Head of caudate nucleus (tissue), 42 donors: ENCODE data around the gene UBXN2A.

Experiments used
- DNase-seq, 42 donors: peaks; one replicate each; pipeline versions ENCODE4 v3.0.0 to v3.0.0-alpha.2; 2020 to 2021; ENCODE audit warnings: mixed read lengths in 7 of 42
- intact Hi-C: fragments of 100-400 bp; cut with DNase I; formaldehyde crosslinking; loops from one replicate; pipeline ENCODE4 v1.15.0; 2022

Gene UBXN2A, protein sequence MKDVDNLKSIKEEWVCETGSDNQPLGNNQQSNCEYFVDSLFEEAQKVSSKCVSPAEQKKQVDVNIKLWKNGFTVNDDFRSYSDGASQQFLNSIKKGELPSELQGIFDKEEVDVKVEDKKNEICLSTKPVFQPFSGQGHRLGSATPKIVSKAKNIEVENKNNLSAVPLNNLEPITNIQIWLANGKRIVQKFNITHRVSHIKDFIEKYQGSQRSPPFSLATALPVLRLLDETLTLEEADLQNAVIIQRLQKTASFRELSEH

DNA sequence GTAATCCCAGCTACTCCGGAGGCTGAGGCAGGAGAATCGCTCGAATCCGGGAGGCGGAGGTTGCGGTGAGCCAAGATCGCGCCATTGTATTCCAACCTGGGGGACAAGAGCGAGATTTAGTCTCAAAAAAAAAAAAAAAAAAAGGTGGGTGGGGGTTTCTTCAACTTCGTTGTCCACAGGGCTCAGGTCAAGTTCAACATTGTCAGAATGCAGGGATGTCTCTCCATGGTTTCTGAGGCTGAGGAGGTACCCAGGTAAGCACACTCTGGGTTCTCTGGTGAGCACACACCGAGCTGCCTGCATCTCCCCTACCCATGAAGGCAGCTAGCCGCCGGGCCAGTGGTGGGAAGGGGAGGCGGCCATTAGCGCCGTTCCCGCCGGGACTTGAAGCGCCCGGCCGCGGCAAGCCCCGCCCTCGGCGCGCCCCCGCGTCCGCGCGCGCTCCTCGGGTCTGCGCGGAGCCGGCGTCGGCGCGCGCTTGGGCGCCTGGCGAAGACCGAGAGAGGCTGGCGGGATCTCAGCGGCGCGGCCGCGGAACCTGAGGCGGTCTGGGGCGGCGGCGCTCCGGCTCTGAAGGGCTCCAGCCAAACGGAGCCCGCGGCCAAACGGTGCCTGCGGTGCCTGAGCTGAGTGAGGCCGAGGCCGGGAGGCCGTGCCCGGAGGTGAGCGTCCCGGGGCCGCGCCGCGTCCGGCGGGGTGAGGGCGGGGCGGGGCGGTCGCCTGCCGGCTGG, at the start of gene UBXN2A:
UBXN2A (plus strand) TSS at position 477 of the 731 bp plus-strand sequence. CDS start 17,852 bp downstream, outside the sequence.
- intact Hi-C loops, result no loop called here

DNA sequence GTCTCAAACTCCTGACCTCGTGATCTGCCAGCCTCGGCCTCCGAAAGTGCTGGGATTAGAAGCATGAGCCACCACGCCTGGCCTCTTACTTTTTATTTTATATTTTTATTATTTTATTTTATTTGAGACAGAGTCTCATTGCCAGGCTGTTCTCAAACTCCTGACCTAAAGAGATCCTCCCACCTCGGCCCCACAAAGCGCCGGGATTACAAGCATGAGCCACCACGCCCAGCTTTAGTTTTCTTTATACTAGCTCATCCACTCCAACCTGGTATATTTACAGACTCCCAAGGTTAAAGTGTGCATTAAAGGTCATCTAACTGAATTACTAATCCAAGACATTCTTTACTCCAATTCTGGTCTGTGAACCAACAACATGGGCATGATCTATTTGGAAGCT, 40.1 kb upstream of the UBXN2A start:
- intact Hi-C loops, result no loop called here

More for the DNA sequence above, at the start of gene UBXN2A:
- DNase-seq, result peak in 41 of 42 donors; percentile 35 to 89 (median 77)

GRCh38 chr2:23900541-23901322, 39.5 kb upstream of the UBXN2A start:
- DNase-seq, result peak in 20 of 42 donors; percentile 10 to 72 (median 33)
- intact Hi-C loops, result no loop called here

More for the DNA sequence above, 40.1 kb upstream of the UBXN2A start:
- no peak for DNase-seq

- no peak for DNase-seq
- intact Hi-C loops, result no loop called here
Measured at GRCh38 chr2:23901966-23902846, 38.1 kb upstream of the UBXN2A start.

GRCh38 chr2:23903034-23903433, 37.2 kb upstream of the UBXN2A start:
- intact Hi-C loops, result no loop called here

DNA sequence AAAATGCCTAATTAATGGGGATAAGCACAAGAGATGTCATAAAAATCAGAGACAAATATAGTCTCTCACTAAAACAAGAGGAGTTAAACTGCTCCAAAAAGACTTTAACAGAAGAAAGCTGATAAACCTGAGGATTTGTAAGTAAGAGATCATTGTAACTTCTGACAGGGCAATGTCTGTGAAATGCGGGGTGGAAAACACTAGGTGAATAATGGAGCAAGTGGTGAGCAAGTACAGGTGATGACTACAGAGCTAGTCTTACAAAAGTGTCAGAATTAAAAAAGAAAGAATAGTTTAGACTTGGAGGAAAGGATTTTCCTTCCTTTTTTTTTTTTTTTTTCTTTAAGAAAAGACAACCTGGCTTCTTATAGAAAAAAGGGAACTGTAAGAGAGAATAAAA, 36.0 kb upstream of the UBXN2A start:
- peak in 8 of 42 donors; percentile 7 to 55 (median 30) for DNase-seq
- intact Hi-C loops, result no loop called here

More at GRCh38 chr2:23903034-23903433, 37.2 kb upstream of the UBXN2A start:
- DNase-seq, result no peak

DNA sequence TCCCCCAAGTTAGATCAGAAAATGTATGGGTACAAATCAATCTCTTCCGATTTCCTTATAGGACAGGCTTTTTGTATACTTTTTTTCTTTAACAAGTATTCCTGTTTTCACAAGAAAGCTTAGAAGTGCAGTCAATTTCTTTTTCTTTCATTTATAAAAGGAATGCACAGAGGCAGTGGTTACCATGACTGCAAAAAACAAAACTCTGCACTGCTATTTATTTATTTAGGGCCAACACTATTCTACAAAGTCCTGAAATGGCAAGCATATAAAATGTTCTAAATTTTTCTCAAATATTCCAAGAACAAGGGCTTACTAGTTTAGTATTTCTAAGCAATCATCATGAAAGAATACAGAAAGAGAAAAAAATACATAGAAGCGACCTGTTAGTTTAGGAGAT, 35.6 kb upstream of the UBXN2A start:
- no peak for DNase-seq
- intact Hi-C loops, result no loop called here

DNA sequence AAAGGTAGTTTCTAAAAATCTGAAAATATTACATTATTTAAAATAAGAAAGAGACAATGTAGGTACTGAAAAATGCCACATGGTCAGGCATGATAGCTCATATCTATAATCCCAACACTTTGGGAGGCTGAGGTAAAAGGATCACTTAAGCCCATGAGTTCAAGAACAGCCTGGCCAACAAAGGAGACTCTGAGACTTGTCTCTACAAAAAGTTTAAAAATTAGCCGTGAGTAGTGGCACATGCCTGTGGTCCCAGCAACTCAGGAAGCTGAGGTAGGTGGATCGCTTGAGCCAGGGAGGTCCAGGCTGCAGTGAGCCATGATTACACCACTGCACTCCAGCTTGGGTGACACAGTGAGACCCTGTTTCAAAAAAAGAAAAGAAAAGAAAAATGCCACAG, 35.1 kb upstream of the UBXN2A start:
- no peak for DNase-seq
- intact Hi-C loops, result no loop called here

DNA sequence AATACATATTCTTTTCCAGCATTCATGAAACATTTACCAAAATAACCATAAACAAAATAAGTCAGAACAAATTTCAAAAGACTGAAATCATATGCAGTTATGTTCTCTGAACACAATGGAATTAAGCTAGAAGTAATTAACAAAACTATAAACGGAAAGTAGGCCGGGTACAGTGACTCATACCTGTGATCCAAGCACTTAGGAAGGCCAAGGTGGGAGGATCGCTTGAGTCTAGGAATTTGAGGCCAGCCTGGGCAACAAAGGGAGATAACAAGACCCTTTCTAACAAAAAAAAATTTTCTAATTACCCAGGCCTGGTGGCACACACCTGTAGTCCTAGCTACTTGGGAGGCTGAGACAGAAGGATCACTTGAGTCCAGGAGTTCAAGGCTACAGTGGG, 28.2 kb upstream of the UBXN2A start:
- intact Hi-C loops, result no loop called here

DNA sequence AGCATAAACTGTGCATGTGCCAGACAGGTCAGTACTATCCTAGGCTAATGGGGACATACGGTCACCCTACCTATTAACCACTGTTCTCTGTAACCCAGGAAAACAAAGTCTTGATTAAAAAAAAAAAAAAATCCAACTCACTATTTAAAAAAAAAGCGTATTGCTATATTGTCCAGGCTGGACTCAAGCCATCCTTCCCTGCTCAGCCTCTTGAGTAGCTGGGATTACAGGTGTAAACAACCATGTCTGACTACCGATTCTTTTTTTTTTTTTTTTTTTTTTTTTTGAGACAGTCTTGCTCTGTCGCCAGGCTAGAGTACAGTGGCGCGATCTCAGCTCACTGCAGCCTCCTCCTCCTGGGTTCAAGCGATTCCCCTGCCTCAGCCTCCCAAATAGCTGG, 24.9 kb upstream of the UBXN2A start:
- intact Hi-C loops, result no loop called here
- no peak for DNase-seq

More for the DNA sequence above, 28.2 kb upstream of the UBXN2A start:
- DNase-seq, result no peak

- DNase-seq, result no peak
- intact Hi-C loops, result no loop called here
Measured at GRCh38 chr2:23916727-23917405, 23.4 kb upstream of the UBXN2A start.

GRCh38 chr2:23918837-23919489, 21.3 kb upstream of the UBXN2A start:
- DNase-seq, result no peak
- intact Hi-C loops, result no loop called here

GRCh38 chr2:23924589-23925359, 15.5 kb upstream of the UBXN2A start:
- DNase-seq, result no peak
- intact Hi-C loops, result loop anchor here (10.0 kb wide), 1 partner anchor 120 kb away; the partner anchor contains the start of genes FKBP1B and WDCP

DNA sequence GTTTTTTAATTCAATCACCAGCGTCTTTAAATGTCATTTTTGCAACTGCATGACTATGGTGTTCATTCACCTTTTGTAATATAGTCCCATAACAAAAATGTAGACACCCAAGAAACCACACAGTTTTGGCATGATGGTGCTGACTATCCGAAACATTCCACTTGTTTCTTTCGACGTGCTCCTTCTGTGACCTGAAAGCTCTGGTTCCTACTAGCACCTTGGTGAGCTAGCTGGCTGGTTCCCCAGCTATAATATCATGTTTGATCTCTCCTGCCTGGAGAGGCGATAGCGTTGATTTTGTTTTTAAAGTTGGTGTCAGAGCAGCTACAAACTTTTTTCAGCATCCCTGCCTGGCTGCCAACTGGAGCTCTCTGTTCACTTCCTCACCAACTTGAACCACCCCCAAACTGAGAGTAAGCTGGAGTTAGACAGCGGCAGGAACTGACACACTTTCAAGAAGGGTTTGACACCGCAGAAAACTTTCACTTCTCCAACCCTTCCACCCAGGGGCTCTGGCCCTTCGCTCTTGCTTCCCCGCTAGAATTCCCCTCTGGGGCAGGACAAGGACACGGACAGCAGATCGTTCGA, 14.5 kb upstream of the UBXN2A start:
- intact Hi-C loops, result loop anchor here (2.0 to 10.0 kb wide), 2 partner anchors 119 to 151 kb away; partner anchors contain the start of genes FKBP1B, SF3B6 and WDCP
- peak in 37 of 42 donors; percentile 6 to 86 (median 57) for DNase-seq

DNA sequence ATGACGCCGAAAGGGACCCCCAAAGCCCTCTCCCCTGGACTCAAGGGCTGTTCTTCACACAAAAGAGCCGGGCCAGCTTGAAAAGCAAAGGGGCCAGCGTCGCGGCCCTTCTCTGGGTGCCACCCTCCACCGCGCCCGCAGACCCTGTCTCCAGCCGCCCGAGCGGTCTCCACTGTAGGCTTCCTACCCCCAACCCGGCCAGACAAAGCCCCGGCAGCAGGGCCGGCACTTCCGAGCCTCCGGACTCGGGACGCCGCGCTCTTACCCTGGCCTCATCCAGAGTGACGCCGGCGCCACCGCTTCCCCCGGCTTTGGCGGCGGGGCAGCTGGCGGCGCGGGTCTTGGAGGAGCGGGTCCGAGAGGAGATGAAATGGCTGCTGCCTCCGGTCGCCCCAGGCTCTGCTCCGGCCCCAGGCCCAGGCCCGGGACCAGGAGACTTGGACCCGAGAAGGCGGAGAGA, 13.9 kb upstream of the UBXN2A start:
- peak in 31 of 42 donors; percentile 12 to 67 (median 36) for DNase-seq
- intact Hi-C loops, result loop anchor here (2.0 to 10.0 kb wide), 2 partner anchors 118 to 150 kb away; partner anchors contain the start of genes FKBP1B, SF3B6 and WDCP
